Caco-2 (cell line): ENCODE results near the gene CT47C1. TPM values are rescaled to one million over a fixed set of nuclear protein-coding genes. Genes with fewer than 3 reads are reported as not detected.
"Not testable (repeated sequence)": the region's sequence is repeated elsewhere in the genome, so short reads cannot be mapped to it uniquely, and the experiment has no call there.

ENCODE experiments used
- BruUV-seq: library from RNA; stranded (reverse); fragments of 400-500 nt; replicated peaks from 2 replicates; lab custom pipeline; 2021; lab: Mats Ljungman, UMichigan
- CTCF ChIA-PET: fragments of 300-600 bp; sonication (Branson Sonifier 250); formaldehyde crosslinking; loops from one replicate; lab custom pipeline; 2022; ENCODE audit warnings: antibody characterized with exemption; lab: Charles Lee
- POLR2A ChIA-PET: fragments of 300-600 bp; sonication (Branson Sonifier 250); formaldehyde crosslinking; loops from one replicate; lab custom pipeline; 2022; ENCODE audit warnings: antibody characterized with exemption; lab: Charles Lee
- DNase-seq, 2 experiments: peaks; one replicate each; pipeline versions ENCODE4 v3.0.0 to v3.0.0-alpha.2; 2020 to 2022
- H3K27me3 ChIP-seq: replicated peaks from 2 replicates; pipeline ENCODE4 v1.6.0; 2011; ENCODE audit warnings: low read length; ENCODE audit not compliant: control insufficient read depth, insufficient read depth
- H3K36me3 ChIP-seq: 2 replicates; pipeline ENCODE4 v1.5.1; 2011; ENCODE audit warnings: low read length; ENCODE audit not compliant: control insufficient read depth, insufficient read depth
- H3K4me1 ChIP-seq: fragments of 250-450 bp; sonication (Bioruptor Pico); 2 replicates; pipeline ENCODE4 v1.5.1; 2020; ENCODE audit warnings: mild to moderate bottlenecking
- H3K4me3 ChIP-seq: 2 replicates; pipeline ENCODE4 v1.5.1; 2011; ENCODE audit warnings: low read depth, mild to moderate bottlenecking, control low read depth, low read length
- H3K9me3 ChIP-seq: fragments of 250-450 bp; sonication (Bioruptor Pico); 2 replicates; pipeline ENCODE4 v1.5.1; 2020; ENCODE audit warnings: mild to moderate bottlenecking, moderate library complexity
- H3K27ac Mint-ChIP-seq: one replicate; pipeline ENCODE4 v1.8.0; 2022; ENCODE audit warnings: mixed read lengths; ENCODE audit not compliant: unreplicated experiment
- H3K27me3 Mint-ChIP-seq: one replicate; pipeline ENCODE4 v1.8.0; 2022; ENCODE audit warnings: mixed read lengths; ENCODE audit not compliant: insufficient read depth, unreplicated experiment
- H3K36me3 Mint-ChIP-seq: one replicate; pipeline ENCODE4 v1.8.0; 2022; ENCODE audit warnings: mild to moderate bottlenecking, mixed read lengths; ENCODE audit not compliant: insufficient read depth, unreplicated experiment
- H3K4me1 Mint-ChIP-seq: one replicate; pipeline ENCODE4 v1.8.0; 2022; ENCODE audit warnings: low read depth, mixed read lengths; ENCODE audit not compliant: unreplicated experiment
- H3K4me3 Mint-ChIP-seq: one replicate; pipeline ENCODE4 v1.8.0; 2022; ENCODE audit warnings: mild to moderate bottlenecking, moderate library complexity, mixed read lengths; ENCODE audit not compliant: unreplicated experiment
- H3K9me3 Mint-ChIP-seq: one replicate; pipeline ENCODE4 v1.8.0; 2022; ENCODE audit warnings: mixed read lengths; ENCODE audit not compliant: unreplicated experiment
- CTCF ChIP-seq, 2 experiments: fragments of 200-600 bp in 1 of 2; IDR thresholded peaks; 1 replicate in 1 of 2; 2 replicates in 1 of 2; pipeline versions ENCODE4 v1.5.1 to v1.8.0; 2011 to 2022; ENCODE audit warnings: antibody characterized with exemption in 1 of 2, control low read depth in 1 of 2, inconsistent platforms in 1 of 2, low read depth in 1 of 2, low read length in 1 of 2, mild to moderate bottlenecking in 1 of 2, moderate library complexity in 1 of 2; ENCODE audit not compliant: insufficient read depth in 1 of 2, severe bottlenecking in 1 of 2, unreplicated experiment in 1 of 2
- intact Hi-C: fragments of 100-400 bp; cut with micrococcal nuclease; formaldehyde crosslinking; loops from one replicate; pipeline ENCODE4 v1.10.0; 2022; ENCODE audit not compliant: unreplicated experiment
- total RNA-seq: library from RNA; stranded (reverse); gene quantifications from 2 replicates; pipeline ENCODE4 v1.2.3, GENCODE V29; 2022

CT47C1 gene
- total RNA-seq, 1 experiment from 2014 or later: not detected

- POLR2A ChIA-PET: no interaction called here
- BruUV-seq: no TSS peak
These were observed 44.0 kb upstream of the CT47C1 start for GRCh38 chrX:119028733-119029330.

GRCh38 chrX:119029656-119030055, 43.1 kb upstream of the CT47C1 start:
- H3K4me1 Mint-ChIP-seq: not testable (repeated sequence)

More at GRCh38 chrX:119028733-119029330, 44.0 kb upstream of the CT47C1 start:
- Mint-ChIP-seq H3K9me3 (peaks cover 10% of the 10 kb centered on the region), H3K36me3 (no peaks in the 10 kb centered on the region), H3K4me3 (no peak overlapping the region), H3K27ac (no peak overlapping the region), H3K27me3 (peaks cover 3% of the 10 kb centered on the region), H3K4me1 (no peaks in the 10 kb centered on the region)
- H3K36me3 ChIP-seq: no peaks in the 10 kb centered on the region
- TF ChIP-seq CTCF (IDR thresholded peaks at IDR 0.05; ENCODE audit: insufficient read depth in 1 of 2, low read depth in 1 of 2, low read length in 1 of 2, severe bottlenecking in 1 of 2, unreplicated experiment in 1 of 2): no peak
- DNase-seq: no peak
- H3K4me3 ChIP-seq: no peak overlapping the region
- intact Hi-C loops: no loop called here
- H3K27me3 ChIP-seq: no peaks in the 10 kb centered on the region
- CTCF ChIA-PET: no interaction called here
- H3K4me1 ChIP-seq: no peaks in the 10 kb centered on the region
- no peaks in the 10 kb centered on the region for H3K9me3 ChIP-seq

GRCh38 chrX:119030990-119031389, 41.8 kb upstream of the CT47C1 start:
- Mint-ChIP-seq H3K4me3 (no peak overlapping the region), H3K36me3 (no peaks in the 10 kb centered on the region), H3K27ac (no peak overlapping the region), H3K27me3 (peaks cover 3% of the 10 kb centered on the region), H3K9me3 (peaks cover 17% of the 10 kb centered on the region), H3K4me1 (no peaks in the 10 kb centered on the region)
- TF ChIP-seq CTCF (IDR thresholded peaks at IDR 0.05; ENCODE audit: insufficient read depth in 1 of 2, low read depth in 1 of 2, low read length in 1 of 2, severe bottlenecking in 1 of 2, unreplicated experiment in 1 of 2): no peak
- ChIA-PET POLR2A (no interaction called here), CTCF (no interaction called here)
- H3K36me3 ChIP-seq: no peaks in the 10 kb centered on the region
- H3K4me3 ChIP-seq: no peak overlapping the region
- no peaks in the 10 kb centered on the region for H3K9me3 ChIP-seq
- intact Hi-C loops: no loop called here
- no TSS peak for BruUV-seq
- no peak for DNase-seq
- no peaks in the 10 kb centered on the region for H3K4me1 ChIP-seq
- no peaks in the 10 kb centered on the region for H3K27me3 ChIP-seq

More at GRCh38 chrX:119029656-119030055, 43.1 kb upstream of the CT47C1 start:
- DNase-seq, CTCF ChIA-PET, intact Hi-C loops, BruUV-seq, H3K4me3 Mint-ChIP-seq, H3K36me3 ChIP-seq, H3K27ac Mint-ChIP-seq, H3K9me3 ChIP-seq, H3K4me1 ChIP-seq, H3K27me3 Mint-ChIP-seq, H3K36me3 Mint-ChIP-seq, H3K4me3 ChIP-seq, H3K27me3 ChIP-seq, POLR2A ChIA-PET: not testable (repeated sequence)
- H3K9me3 Mint-ChIP-seq: peaks cover 17% of the 10 kb centered on the region
